Posterior vena cava (tissue), 2 donors: Measurements from ENCODE around the gene KRTAP5-5. TPM values are rescaled to one million over a fixed set of nuclear protein-coding genes. Genes with fewer than 3 reads are reported as not detected.
"Not testable (repeated sequence)": the region's sequence is repeated elsewhere in the genome, so short reads cannot be mapped to it uniquely, and the experiment has no call there.

ENCODE experiments used
- DNase-seq: peaks from one replicate; pipeline ENCODE4 v3.0.0-alpha.2; 2020; ENCODE audit warnings: low spot score
- intact Hi-C, 2 donors: fragments of 100-400 bp; cut with DNase I; formaldehyde crosslinking; loops; one replicate each; pipeline versions ENCODE4 v1.14.1 to v1.14.2; 2022 to 2023
- long read RNA-seq, 2 donors: library from polyadenylated mRNA; unstranded; transcript quantifications; one replicate each; pipeline ENCODE4 v2.0.0, GENCODE V29; 2020 to 2021
- total RNA-seq, 2 donors: library from RNA; stranded (reverse); fragmentation: NEBNext Ultra II Directional; extraction: Animal tissue kit (Norgen Biotek cat#: 25700); gene quantifications; one replicate each; pipeline ENCODE4 v1.2.1, GENCODE V29; 2021
- donor health status: DM: yes; HTN: yes; CAD: no.
- donor health status: DM: yes; HTN: yes; CAD: no.

The KRTAP5-5 gene
- total RNA-seq = not detected
- long read RNA-seq, donor 1 = 0 reads
- long read RNA-seq, donor 2 = 0 reads

DNA sequence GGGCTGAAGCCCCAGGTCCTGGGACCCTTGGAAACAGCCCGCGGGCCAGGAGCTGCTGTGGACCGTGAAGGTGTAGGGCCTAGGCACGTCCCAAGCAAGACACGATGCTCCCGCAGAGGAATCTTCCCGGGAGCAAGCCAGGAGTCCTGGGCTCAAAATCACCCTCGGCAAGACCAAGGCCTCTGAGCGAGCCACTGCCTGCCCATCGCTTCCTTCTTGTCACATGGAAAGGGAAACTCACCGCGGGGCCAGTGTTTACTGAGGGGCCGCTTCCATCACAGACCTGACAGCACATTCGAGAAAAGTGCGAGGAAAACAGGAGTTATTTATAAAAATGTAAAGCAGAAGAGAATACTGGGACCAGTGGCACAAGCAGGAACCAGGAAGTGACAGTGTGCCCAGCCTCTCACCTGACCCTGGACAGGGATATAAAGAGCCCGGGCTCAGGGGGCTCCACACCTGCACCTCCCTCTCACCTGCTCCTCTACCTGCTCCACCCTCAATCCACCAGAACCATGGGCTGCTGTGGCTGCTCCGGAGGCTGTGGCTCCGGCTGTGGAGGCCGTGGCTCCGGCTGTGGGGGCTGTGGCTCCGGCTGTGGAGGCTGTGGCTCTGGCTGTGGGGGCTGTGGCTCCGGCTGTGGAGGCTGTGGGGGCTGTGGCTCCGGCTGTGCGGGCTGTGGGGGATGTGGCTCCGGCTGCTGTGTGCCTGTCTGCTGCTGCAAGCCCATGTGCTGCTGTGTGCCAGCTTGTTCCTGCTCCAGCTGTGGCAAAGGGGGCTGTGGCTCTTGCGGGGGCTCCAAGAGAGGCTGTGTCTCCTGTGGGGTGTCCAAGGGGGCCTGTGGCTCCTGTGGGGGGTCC lies at the start of gene KRTAP5-5:
Gene KRTAP5-5, plus strand, starts transcription at position 450 of the 860 bp plus-strand sequence. Its CDS starts 66 bp downstream, at position 516.
- intact Hi-C loops = loop anchor here in 1 of 2 donors (5.0 kb wide), 1 partner anchor 1728 kb away; no protein-coding TSS in a partner anchor

GRCh38 chr11:1581976-1582375 lies 47.6 kb upstream of the KRTAP5-5 start:
- intact Hi-C loops = no loop called here
- peak; percentile 25 for DNase-seq

More for the DNA sequence above, at the start of gene KRTAP5-5:
- peak; percentile 67 for DNase-seq

- DNase-seq = peak; percentile 0
Observed at GRCh38 chr11:1582909-1583308, 46.7 kb upstream of the KRTAP5-5 start.

DNA sequence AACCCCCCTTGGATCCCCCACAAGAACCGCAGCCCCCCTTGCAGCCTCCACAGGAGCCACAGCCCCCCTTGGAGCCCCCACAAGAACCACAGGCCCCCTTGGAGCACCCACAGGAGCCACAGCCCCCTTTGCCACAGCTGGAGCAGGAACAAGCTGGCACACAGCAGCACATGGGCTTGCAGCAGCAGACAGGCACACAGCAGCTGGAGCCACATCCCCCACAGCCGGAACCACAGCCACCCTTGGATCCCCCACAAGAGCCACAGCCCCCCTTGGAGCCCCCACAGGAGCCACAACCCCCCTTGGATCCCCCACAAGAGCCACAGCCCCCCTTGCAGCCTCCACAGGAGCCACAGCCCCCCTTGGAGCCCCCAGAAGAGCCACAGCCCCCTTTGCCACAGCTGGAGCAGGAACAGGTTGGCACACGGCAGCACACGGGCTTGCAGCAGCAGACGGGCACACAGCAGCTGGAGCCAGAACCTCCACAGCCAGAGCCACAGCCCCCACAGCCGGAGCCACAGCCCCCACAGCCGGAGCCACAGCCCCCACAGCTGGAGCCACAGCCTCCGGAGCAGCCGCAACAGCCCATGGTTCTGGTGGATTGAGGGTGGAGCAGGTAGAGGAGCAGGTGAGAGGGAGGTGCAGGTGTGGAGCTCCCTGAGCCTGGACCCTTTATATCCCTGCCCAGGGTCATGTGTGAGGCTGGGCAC lies 44.8 kb upstream of the KRTAP5-5 start, which contains the start of gene KRTAP5-1:
Gene KRTAP5-1, minus strand, starts transcription at position 623 of the 710 bp plus-strand sequence. Its CDS starts 34 bp downstream, at position 589.
- intact Hi-C loops = not testable (repeated sequence)
- peak; percentile 41 for DNase-seq

More at GRCh38 chr11:1582909-1583308, 46.7 kb upstream of the KRTAP5-5 start:
- intact Hi-C loops = not testable (repeated sequence)

GRCh38 chr11:1586699-1587098 lies 42.9 kb upstream of the KRTAP5-5 start:
- intact Hi-C loops = no loop called here
- peak; percentile 40 for DNase-seq

GRCh38 chr11:1589191-1589963 lies 40.2 kb upstream of the KRTAP5-5 start:
- peak; percentile 64 for DNase-seq
- intact Hi-C loops = not testable (repeated sequence)

- intact Hi-C loops = no loop called here
- peak; percentile 55 for DNase-seq
Observed at GRCh38 chr11:1589996-1590395, 39.6 kb upstream of the KRTAP5-5 start.

- DNase-seq = no peak
- intact Hi-C loops = no loop called here
Observed at GRCh38 chr11:1592628-1593027, 36.9 kb upstream of the KRTAP5-5 start.

GRCh38 chr11:1595994-1596575 lies 33.5 kb upstream of the KRTAP5-5 start:
- intact Hi-C loops, DNase-seq: not testable (repeated sequence)

DNA sequence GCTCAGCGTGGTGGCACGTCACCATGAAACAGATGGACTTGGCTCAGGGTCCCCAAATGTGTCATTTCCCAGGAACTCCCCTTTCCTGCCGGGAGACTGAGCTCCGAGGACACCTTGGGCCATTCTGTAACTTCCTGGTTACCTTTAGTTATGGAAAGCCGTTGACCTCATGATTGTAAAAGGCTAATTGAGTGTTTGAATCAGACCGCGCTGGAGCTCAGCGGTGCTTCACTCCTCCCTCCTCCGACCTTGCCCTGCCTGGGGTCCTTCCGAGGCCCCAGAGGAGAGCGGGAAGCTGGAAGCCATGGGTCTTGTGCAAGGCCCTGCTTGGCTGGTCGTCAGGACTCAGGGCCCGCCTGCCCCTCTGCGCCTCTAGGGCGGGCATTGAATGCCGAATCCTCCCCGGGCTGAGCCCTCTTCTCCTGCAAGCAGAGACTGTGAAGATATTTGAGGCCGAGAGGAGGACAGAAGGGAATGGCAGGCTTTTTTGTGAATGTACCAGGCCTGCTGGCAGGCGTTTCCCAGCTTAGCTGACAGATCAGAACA lies 32.9 kb upstream of the KRTAP5-5 start:
- intact Hi-C loops = not testable (repeated sequence)
- DNase-seq = peak; percentile 50

- intact Hi-C loops = no loop called here
Observed at GRCh38 chr11:1597331-1597993, 32.1 kb upstream of the KRTAP5-5 start.

DNA sequence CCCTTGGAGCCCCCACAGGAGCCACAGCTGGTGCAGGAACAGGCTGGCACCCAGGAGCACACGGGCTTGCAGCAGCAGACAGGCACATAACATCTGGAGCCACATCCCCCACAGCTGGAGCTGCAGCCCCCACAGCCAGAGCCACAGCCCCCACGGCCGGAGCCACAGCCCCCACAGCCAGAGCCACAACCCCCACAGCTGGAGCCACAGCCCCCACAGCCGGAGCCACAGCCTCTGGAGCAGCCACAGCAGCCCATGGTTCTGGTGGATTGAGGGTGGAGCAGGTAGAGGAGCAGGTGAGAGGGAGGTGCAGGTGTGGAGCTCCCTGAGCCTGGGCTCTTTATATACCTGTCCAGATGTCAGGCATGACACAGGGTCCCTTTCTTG lies 31.6 kb upstream of the KRTAP5-5 start, which contains the start of gene KRTAP5-2:
Gene KRTAP5-2, minus strand, starts transcription at position 301 of the 387 bp plus-strand sequence. Its CDS starts 44 bp downstream, at position 257.
- intact Hi-C loops = no loop called here
- peak; percentile 53 for DNase-seq

More at GRCh38 chr11:1597331-1597993, 32.1 kb upstream of the KRTAP5-5 start:
- peak; percentile 64 for DNase-seq

GRCh38 chr11:1598406-1598805 lies 31.2 kb upstream of the KRTAP5-5 start:
- intact Hi-C loops = not testable (repeated sequence)
- peak; percentile 2 for DNase-seq

GRCh38 chr11:1598816-1599215 lies 30.8 kb upstream of the KRTAP5-5 start:
- intact Hi-C loops = no loop called here
- DNase-seq = peak; percentile 5

GRCh38 chr11:1600626-1601025 lies 28.9 kb upstream of the KRTAP5-5 start:
- intact Hi-C loops = no loop called here
- no peak for DNase-seq

DNA sequence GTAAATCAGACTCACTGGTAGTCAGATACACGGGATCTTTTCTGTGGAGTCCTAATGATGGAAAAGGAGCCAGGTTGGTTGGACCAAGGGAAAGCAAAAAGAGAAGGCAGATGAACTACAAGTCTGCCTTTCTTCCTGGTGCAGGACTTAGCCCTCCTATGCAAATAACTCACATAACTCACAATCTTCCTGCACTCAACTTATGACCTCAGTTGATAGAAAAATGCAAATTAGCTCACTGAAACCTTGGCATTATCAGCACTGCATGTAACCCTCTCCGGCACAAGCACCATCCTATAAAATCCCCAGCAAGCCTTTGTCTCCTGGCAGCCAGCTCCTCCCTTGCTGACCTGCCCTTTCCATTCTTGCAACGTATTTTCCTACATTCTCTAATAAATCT lies 27.9 kb upstream of the KRTAP5-5 start:
- intact Hi-C loops = not testable (repeated sequence)

GRCh38 chr11:1603629-1604028 lies 25.9 kb upstream of the KRTAP5-5 start:
- no peak for DNase-seq
- intact Hi-C loops = no loop called here

More for the DNA sequence above, 27.9 kb upstream of the KRTAP5-5 start:
- DNase-seq = not testable (repeated sequence)

- DNase-seq = peak; percentile 69
- intact Hi-C loops = no loop called here
Observed at GRCh38 chr11:1604181-1604580, 25.4 kb upstream of the KRTAP5-5 start.
